Left lung (tissue), 10 donors: ENCODE results near the gene SEPTIN2. TPM values are rescaled to one million over a fixed set of nuclear protein-coding genes. Genes with fewer than 3 reads are reported as not detected.

Experiments
- ATAC-seq: fragments of 200-7000 bp; cut with Tn5 transposase; one replicate; pipeline ENCODE4 v1.9.1; 2020; ENCODE audit warnings: moderate library complexity
- DNase-seq, 4 donors: peaks; one replicate each; pipeline ENCODE4 v3.0.0-alpha.2; 2013 to 2020
- H3K27ac ChIP-seq, 2 donors: fragments of 200-600 bp; sonication (generic) in 1 of 2; one replicate each; pipeline versions ENCODE4 v1.5.0 to v1.8.0; 2020 to 2021
- H3K27me3 ChIP-seq, 2 donors: fragments of 200-600 bp; sonication (generic) in 1 of 2; one replicate each; pipeline versions ENCODE4 v1.5.0 to v1.8.0; 2020 to 2021
- H3K36me3 ChIP-seq, 2 donors: fragments of 200-600 bp; sonication (generic) in 1 of 2; one replicate each; pipeline versions ENCODE4 v1.5.0 to v1.8.0; 2020 to 2021
- H3K4me1 ChIP-seq, 2 donors: fragments of 200-600 bp; one replicate each; pipeline ENCODE4 v1.8.0; 2021
- H3K4me3 ChIP-seq, 2 donors: fragments of 200-600 bp; sonication (generic) in 1 of 2; one replicate each; pipeline versions ENCODE4 v1.5.0 to v1.8.0; 2020 to 2021; ENCODE audit warnings: mild to moderate bottlenecking in 1 of 2
- H3K9me3 ChIP-seq, 2 donors: fragments of 200-600 bp; sonication (generic) in 1 of 2; one replicate each; pipeline versions ENCODE4 v1.5.0 to v1.8.0; 2020 to 2021
- intact Hi-C, 2 donors: fragments of 100-400 bp; cut with DNase I; formaldehyde crosslinking; loops; one replicate each; pipeline versions ENCODE4 v1.11.2 to v1.14.2; 2022
- polyA plus RNA-seq, 6 donors: library from polyadenylated mRNA; unstranded; fragments of 120-200 nt; gene quantifications; one replicate each; pipeline ENCODE4 v1.2.1, GENCODE V29; 2013; ENCODE audit not compliant: insufficient read length in 6 of 6
- total RNA-seq, 2 donors: library from RNA; stranded (reverse); fragmentation: NEBNext Ultra II Directional; extraction: Animal tissue kit (Norgen Biotek cat#: 25700); gene quantifications; one replicate each; pipeline ENCODE4 v1.2.1, GENCODE V29; 2021
- TF ChIP-seq, protein P1 (sequence below), 2 donors: fragments of 200-600 bp; sonication (generic) in 1 of 2; IDR thresholded peaks; one replicate each; pipeline versions ENCODE4 v1.5.0 to v1.8.0; 2021; ENCODE audit warnings: antibody characterized with exemption in 2 of 2
- donor health status: DM: no; HTN: yes; CAD: no.
- donor health status: DM: no; HTN: no; CAD: no.

Gene SEPTIN2
- total and polyA plus RNA-seq, 8 donors: 320 to 593 (median 541) TPM

DNA sequence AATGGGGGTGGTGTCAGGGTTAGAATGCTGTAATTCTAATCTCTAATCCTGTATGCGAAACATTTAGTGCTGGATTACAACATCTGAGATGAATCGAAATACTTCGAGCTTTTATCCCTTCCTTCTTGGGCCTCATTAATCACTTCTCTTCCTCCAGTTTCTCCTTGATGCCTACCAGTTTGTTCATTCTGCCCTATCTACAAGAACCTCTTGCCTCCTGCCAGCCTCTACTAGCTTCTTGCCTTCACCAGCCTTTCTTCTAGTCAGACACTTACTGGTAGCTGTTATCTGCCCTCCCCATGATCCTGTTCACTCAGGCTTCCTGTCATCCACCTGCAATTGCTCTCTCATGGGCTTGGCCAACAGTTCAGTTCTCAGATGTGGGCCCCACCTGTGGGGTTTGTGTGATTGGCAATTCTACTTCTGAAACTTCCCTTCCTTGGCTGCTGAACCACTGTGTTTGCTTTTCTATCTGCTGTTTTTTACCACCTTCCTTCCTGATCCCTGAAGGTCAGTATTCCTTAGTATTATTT lies 25.0 kb downstream of the SEPTIN2 start:
- ATAC-seq (no peak), DNase-seq (no peak)
- Histone ChIP-seq H3K27ac (peak overlapping the region in 1 of 2 donors; percentile 59), H3K27me3 (no peaks in the 10 kb centered on the region), H3K4me1 (peaks cover 8 to 23% of the 10 kb centered on the region in 2 donors), H3K4me3 (no peak overlapping the region), H3K36me3 (peaks cover 0 to 92% of the 10 kb centered on the region in 2 donors), H3K9me3 (no peaks in the 10 kb centered on the region)
- intact Hi-C loops: no loop called here
- TF ChIP-seq, protein P1, sequence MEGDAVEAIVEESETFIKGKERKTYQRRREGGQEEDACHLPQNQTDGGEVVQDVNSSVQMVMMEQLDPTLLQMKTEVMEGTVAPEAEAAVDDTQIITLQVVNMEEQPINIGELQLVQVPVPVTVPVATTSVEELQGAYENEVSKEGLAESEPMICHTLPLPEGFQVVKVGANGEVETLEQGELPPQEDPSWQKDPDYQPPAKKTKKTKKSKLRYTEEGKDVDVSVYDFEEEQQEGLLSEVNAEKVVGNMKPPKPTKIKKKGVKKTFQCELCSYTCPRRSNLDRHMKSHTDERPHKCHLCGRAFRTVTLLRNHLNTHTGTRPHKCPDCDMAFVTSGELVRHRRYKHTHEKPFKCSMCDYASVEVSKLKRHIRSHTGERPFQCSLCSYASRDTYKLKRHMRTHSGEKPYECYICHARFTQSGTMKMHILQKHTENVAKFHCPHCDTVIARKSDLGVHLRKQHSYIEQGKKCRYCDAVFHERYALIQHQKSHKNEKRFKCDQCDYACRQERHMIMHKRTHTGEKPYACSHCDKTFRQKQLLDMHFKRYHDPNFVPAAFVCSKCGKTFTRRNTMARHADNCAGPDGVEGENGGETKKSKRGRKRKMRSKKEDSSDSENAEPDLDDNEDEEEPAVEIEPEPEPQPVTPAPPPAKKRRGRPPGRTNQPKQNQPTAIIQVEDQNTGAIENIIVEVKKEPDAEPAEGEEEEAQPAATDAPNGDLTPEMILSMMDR (IDR thresholded peaks at IDR 0.05): no peak

- ATAC-seq: peak; percentile 87
- DNase-seq: no peak
- no peaks in the 10 kb centered on the region for H3K9me3 ChIP-seq
- H3K27me3 ChIP-seq: no peaks in the 10 kb centered on the region
- peak overlapping the region; percentile 58 for H3K27ac ChIP-seq
- H3K4me3 ChIP-seq: no peak overlapping the region
- TF ChIP-seq, protein P1 (IDR thresholded peaks at IDR 0.05): no peak
- peaks cover 6 to 99% of the 10 kb centered on the region in 2 donors for H3K36me3 ChIP-seq
- intact Hi-C loops: no loop called here
- peaks cover 6 to 12% of the 10 kb centered on the region in 2 donors for H3K4me1 ChIP-seq
Observed at GRCh38 chr2:241344925-241345651, 29.4 kb downstream of the SEPTIN2 start.

GRCh38 chr2:241349941-241350340 lies 34.2 kb downstream of the SEPTIN2 start:
- Histone ChIP-seq H3K27ac (no peak overlapping the region), H3K36me3 (peaks cover 6 to 99% of the 10 kb centered on the region in 2 donors), H3K27me3 (no peaks in the 10 kb centered on the region), H3K4me1 (peaks cover 4 to 8% of the 10 kb centered on the region in 2 donors), H3K4me3 (no peak overlapping the region), H3K9me3 (no peaks in the 10 kb centered on the region)
- DNase-seq: peak in 1 of 4 donors; percentile 54
- ATAC-seq: no peak
- intact Hi-C loops: no loop called here
- TF ChIP-seq, protein P1 (IDR thresholded peaks at IDR 0.05): no peak

DNA sequence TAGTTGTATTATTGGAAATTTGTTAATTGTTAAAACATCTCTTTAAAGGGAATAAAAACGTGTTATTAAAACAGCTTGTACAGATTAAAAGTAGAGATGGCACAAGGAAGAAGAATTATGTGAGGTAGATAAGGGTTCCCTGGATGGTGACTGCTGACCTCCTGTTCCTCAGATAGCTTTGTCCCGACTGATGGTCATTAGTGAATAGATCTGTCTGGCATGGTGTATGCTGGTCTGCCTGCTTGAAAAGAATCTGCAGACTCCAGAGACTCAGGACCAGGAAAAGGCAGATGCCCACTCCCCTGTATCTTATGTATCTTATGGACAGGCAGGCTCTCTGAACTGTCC lies 34.8 kb downstream of the SEPTIN2 start:
- peaks cover 7 to 10% of the 10 kb centered on the region in 2 donors for H3K4me1 ChIP-seq
- ATAC-seq (no peak), DNase-seq (no peak)
- no peaks in the 10 kb centered on the region for H3K9me3 ChIP-seq
- H3K27me3 ChIP-seq: no peaks in the 10 kb centered on the region
- intact Hi-C loops: no loop called here
- no peak overlapping the region for H3K4me3 ChIP-seq
- no peak overlapping the region for H3K27ac ChIP-seq
- TF ChIP-seq, protein P1 (IDR thresholded peaks at IDR 0.05): no peak
- H3K36me3 ChIP-seq: peaks cover 6 to 93% of the 10 kb centered on the region in 2 donors

DNA sequence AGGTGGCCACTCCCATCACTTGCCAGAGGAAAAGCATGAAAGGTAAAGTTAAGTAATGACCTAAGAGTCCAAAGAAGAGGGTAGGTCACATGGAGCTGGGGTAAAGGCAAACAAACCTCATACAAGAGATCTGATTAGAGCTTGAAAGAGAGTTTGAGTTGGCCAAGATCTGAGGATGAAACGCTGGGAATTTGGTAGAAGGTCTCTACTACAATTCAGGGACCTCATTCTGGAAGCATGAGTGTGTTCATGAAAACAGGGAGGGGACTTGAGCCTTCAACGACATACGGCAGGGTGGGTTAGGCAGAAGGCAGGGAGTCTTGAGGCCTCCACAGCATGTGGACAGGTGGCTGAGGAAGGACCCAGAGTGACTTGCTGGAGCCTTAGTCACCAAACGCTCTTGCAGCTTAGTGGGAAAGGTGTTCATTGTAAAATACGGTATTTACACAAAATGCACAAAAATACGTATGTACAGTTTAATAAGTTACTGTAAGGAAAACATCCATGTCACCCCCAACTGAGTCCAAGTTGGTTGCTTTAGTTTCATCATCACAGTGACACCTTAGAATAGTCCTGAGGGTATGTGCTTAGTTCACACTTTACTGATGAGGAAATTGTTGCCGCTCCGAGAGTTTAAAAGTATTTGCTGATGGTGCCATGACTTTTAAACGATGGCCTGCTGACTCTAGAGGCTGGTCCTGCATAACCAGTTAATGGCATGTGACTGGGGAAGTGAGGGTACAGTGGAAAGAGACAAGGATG lies 35.3 kb downstream of the SEPTIN2 start:
- TF ChIP-seq, protein P1 (IDR thresholded peaks at IDR 0.05): no peak
- intact Hi-C loops: no loop called here
- no peaks in the 10 kb centered on the region for H3K9me3 ChIP-seq
- H3K4me3 ChIP-seq: no peak overlapping the region
- H3K27ac ChIP-seq: peak overlapping the region; percentile 28 to 33
- no peak for DNase-seq
- H3K36me3 ChIP-seq: peaks cover 6 to 88% of the 10 kb centered on the region in 2 donors
- ATAC-seq: peak; percentile 59
- H3K4me1 ChIP-seq: peaks cover 7 to 10% of the 10 kb centered on the region in 2 donors
- no peaks in the 10 kb centered on the region for H3K27me3 ChIP-seq
